K562 treated with DMSO at 1 percent for 12 hours (cell line): ENCODE measurements around the gene C11orf97. TPM values are rescaled to one million over a fixed set of nuclear protein-coding genes. Genes with fewer than 3 reads are reported as not detected.

Experiments
- total RNA-seq: library from RNA; unstranded; fragments of 300-600 nt; gene quantifications from 2 replicates; pipeline ENCODE4 v1.2.3, GENCODE V29; 2022; ENCODE audit not compliant: insufficient read depth

C11orf97 gene, protein sequence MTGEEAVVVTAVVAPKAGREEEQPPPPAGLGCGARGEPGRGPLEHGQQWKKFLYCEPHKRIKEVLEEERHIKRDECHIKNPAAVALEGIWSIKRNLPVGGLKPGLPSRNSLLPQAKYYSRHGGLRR
- total RNA-seq: not detected in 2 replicates

DNA sequence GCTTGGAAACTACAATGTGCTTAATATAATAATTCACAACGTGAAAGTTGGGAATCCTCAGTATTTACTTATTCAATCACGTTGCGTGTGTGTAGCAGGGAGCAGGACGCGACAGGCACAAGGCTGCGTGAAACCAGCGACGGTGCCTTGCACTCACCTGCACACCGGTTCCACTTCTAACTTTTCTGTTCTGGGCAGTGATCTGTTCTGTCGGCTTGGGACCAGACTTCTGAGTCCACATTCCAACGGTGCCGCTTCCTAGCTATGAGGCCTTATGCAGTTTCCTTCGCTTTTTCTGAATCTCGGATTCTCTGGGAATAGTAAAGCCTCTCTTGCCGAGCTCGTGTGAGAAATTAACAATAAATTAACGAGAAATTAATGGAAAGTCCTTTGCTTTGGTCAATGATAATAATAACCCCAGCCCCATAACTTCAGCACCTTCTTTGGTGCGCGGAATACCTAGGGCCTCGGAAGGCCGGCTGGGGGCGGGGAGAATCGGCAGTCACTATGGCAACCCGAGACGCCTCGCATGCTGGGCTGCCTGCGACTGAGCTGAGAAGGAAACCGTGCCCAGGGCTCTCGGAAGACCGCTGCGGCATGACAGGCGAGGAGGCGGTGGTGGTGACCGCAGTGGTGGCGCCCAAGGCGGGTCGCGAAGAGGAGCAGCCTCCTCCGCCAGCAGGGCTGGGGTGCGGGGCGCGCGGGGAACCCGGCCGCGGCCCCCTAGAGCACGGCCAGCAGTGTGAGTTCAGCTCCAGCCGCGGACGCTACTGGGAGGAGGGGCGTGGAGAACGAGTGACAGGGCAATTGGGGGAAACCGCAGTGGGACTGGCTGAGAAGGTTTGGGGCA is at the start of gene C11orf97:
TSS of gene C11orf97 (plus strand) at position 530 of the 850 bp plus-strand sequence. CDS start at position 598, 68 bp downstream.

DNA sequence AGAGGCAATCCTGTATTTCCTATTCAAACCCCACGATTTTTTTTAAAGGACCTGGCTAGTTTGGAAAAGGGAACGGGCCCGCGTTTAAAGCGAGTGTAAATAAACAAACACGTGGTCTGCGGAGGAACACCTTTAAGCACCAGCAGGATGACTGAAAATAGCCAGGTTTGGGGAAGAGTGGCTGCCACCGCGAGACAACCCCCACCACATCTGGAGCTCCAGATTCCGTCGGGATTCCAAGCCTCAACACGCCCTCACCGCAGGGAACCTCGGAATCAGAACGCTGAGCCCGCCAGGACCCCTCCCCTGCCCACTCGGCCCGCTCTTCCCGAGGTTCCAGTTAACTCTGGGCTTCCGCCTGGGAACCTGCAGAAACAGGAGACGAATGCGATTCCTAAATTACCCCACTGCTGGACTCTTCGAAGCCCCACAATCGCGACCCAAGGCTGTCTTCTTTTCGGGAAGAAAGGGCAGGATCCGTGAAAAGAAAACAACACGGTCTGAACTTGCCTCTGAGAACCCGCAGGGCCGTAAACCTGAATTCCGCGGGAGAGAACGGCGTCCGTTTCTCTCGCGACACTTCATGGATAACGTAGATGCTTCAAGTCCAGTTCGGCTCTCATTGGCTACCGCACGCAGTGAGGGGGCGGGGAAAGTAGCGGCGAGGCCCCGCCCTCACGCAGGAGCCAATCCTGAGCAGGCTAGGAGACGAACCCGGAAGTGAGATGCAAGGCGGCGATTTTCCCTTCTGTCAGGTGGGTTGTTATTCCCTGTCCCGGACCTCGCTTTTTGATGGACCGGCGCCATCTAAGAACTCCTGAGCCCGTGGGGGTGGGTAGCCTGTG is 18.8 kb upstream of the C11orf97 start, which contains the start of the genes ANKRD49 and MRE11:
TSS of gene ANKRD49 (plus strand) at position 704 of the 845 bp plus-strand sequence. CDS start 2,710 bp downstream, outside the sequence.
TSS of gene MRE11 (minus strand) at position 564 of the 845 bp plus-strand sequence. CDS start 1,043 bp downstream, outside the sequence.

DNA sequence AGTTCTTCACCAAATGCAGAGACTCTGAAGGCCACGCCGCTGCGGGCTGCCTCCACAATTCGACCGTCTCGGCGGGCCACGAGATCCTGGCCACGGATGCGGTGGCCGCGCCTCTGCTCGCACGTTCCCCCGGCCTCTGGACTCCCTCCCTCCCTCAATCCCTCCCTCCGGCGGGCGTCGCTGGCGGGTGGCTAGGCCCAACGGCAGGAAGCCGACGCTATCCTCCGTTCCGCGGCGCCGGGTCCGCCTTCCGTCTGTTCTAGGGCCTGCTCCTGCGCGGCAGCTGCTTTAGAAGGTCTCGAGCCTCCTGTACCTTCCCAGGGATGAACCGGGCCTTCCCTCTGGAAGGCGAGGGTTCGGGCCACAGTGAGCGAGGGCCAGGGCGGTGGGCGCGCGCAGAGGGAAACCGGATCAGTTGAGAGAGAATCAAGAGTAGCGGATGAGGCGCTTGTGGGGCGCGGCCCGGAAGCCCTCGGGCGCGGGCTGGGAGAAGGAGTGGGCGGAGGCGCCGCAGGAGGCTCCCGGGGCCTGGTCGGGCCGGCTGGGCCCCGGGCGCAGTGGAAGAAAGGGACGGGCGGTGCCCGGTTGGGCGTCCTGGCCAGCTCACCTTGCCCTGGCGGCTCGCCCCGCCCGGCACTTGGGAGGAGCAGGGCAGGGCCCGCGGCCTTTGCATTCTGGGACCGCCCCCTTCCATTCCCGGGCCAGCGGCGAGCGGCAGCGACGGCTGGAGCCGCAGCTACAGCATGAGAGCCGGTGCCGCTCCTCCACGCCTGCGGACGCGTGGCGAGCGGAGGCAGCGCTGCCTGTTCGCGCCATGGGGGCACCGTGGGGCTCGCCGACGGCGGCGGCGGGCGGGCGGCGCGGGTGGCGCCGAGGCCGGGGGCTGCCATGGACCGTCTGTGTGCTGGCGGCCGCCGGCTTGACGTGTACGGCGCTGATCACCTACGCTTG is 31.7 kb downstream of the C11orf97 start, which contains the start of gene FUT4:
TSS of gene FUT4 (plus strand) at position 227 of the 951 bp plus-strand sequence. CDS start at position 440, 213 bp downstream.

DNA sequence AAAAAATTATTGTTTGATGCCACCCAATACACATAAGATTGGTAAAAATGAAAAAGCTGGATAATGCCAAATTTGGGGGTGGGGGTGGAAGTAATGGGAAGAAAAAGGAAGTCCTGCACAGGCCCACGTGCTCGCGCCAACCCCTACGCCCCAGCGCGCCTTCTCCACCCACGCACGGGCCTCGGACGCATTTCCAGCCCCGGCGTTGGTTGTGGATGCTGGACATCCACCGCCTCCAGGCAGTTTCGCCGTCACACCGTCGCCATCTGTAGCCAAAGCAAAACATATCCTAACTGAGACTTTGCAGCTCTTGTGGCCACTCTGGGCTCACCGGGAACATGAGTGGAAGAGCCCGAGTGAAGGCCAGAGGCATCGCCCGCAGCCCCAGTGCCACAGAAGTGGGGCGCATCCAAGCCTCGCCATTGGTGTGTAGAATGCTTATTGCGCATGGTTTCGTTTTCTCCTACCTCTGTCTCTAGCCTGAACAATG is 55.0 kb downstream of the C11orf97 start, which contains the start of gene PIWIL4:
TSS of gene PIWIL4 (plus strand) at position 188 of the 490 bp plus-strand sequence. CDS start at position 339, 151 bp downstream.

Other genes with a start within 250 kb of the C11orf97 start
- gene IZUMO1R, start 207.9 kb upstream of the C11orf97 start, total RNA-seq: not detected in 2 replicates
- 0.30 and 0.48 TPM in 2 replicates for gene GPR83, start 111.0 kb upstream of the C11orf97 start, total RNA-seq
- 6.3 and 18.7 TPM in 2 replicates for gene MRE11, start 18.6 kb upstream of the C11orf97 start, total RNA-seq
- gene ANKRD49, start 18.5 kb upstream of the C11orf97 start, total RNA-seq: 7.4 and 24.1 TPM in 2 replicates
- 2.7 and 5.6 TPM in 2 replicates for gene FUT4, start 31.5 kb downstream of the C11orf97 start, total RNA-seq
- 3.7 and 5.1 TPM in 2 replicates for gene PIWIL4, start 54.9 kb downstream of the C11orf97 start, total RNA-seq